Tibial nerve (tissue), 4 donors: ENCODE data around the gene TSPYL4. TPM values are rescaled to one million over a fixed set of nuclear protein-coding genes. Genes with fewer than 3 reads are reported as not detected.

Experiments
- DNase-seq, 2 donors: peaks; one replicate each; pipeline ENCODE4 v3.0.0-alpha.2; 2019; ENCODE audit warnings: low spot score in 2 of 2
- H3K27ac ChIP-seq, 4 donors: fragments of 200-600 bp; sonication (generic) in 3 of 4; one replicate each; pipeline ENCODE4 v1.5.1; 2017 to 2019; ENCODE audit warnings: mild to moderate bottlenecking in 1 of 4
- H3K27me3 ChIP-seq, 2 donors: fragments of 200-600 bp; sonication (generic) in 1 of 2; one replicate each; pipeline versions ENCODE4 v1.5.1 to v1.6.0; 2017 to 2019
- H3K36me3 ChIP-seq, 3 donors: fragments of 200-600 bp; sonication (generic); one replicate each; pipeline ENCODE4 v1.5.1; 2018 to 2019
- H3K4me1 ChIP-seq, 4 donors: fragments of 200-600 bp; sonication (generic) in 3 of 4; one replicate each; pipeline ENCODE4 v1.5.1; 2017 to 2019
- H3K4me3 ChIP-seq, 4 donors: fragments of 200-600 bp; sonication (generic) in 3 of 4; one replicate each; pipeline ENCODE4 v1.5.1; 2017 to 2019; ENCODE audit warnings: mild to moderate bottlenecking in 1 of 4, moderate library complexity in 1 of 4
- H3K9me3 ChIP-seq, 4 donors: fragments of 200-600 bp; sonication (generic) in 3 of 4; one replicate each; pipeline ENCODE4 v1.5.1; 2017 to 2019
- CTCF ChIP-seq, 5 experiments: fragments of 200-600 bp in 3 of 5; fragments of 450-650 bp in 2 of 5; sonication (generic) in 3 of 5; IDR thresholded peaks; one replicate each; pipeline ENCODE4 v1.5.1; 2016 to 2019; ENCODE audit warnings: antibody characterized with exemption in 5 of 5, mild to moderate bottlenecking in 3 of 5, moderate library complexity in 2 of 5
- EP300 ChIP-seq, 2 donors: sonication (generic); formaldehyde crosslinking; IDR thresholded peaks; one replicate each; pipeline ENCODE4 v1.6.1; 2017; ENCODE audit warnings: antibody characterized with exemption in 2 of 2, mild to moderate bottlenecking in 1 of 2
- POLR2A ChIP-seq, 2 donors: fragments of 450-650 bp; IDR thresholded peaks; one replicate each; pipeline ENCODE4 v1.6.1; 2017; ENCODE audit warnings: antibody characterized with exemption in 2 of 2, mild to moderate bottlenecking in 2 of 2, moderate library complexity in 2 of 2
- WGBS, 2 donors: methylation state at CpG; one replicate each; pipeline ENCODE4 v1.1.5; 2018; 5-methylcytosine and 5-hydroxymethylcytosine counted together
- total RNA-seq, 4 donors: library from RNA; depleted of rRNA; stranded (reverse); fragments of >200 nt; gene quantifications; one replicate each; pipeline ENCODE4 v1.1.0, GENCODE V29; 2016

The TSPYL4 gene
- total RNA-seq, 4 donors from 2014 or later: 14.4 to 26.7 (median 20.9) TPM

GRCh38 chr6:116265041-116265829 lies 11.4 kb upstream of the TSPYL4 start:
- Histone ChIP-seq H3K36me3 (peaks cover 0 to 23% (median 0%) of the 10 kb centered on the region in 3 donors), H3K4me1 (peaks cover 0 to 12% (median 0%) of the 10 kb centered on the region in 4 donors), H3K27me3 (no peaks in the 10 kb centered on the region), H3K27ac (no peak overlapping the region), H3K9me3 (no peaks in the 10 kb centered on the region), H3K4me3 (no peak overlapping the region)
- TF ChIP-seq CTCF (IDR thresholded peaks at IDR 0.05) (no peak), EP300 (IDR thresholded peaks at IDR 0.05) (no peak), POLR2A (IDR thresholded peaks at IDR 0.05) (no peak)
- DNase-seq: no peak
- 73 to 79% methylated on average over 4 of the region's 4 CpGs for WGBS, 2 donors

- no peaks in the 10 kb centered on the region for H3K27me3 ChIP-seq
- no peak for TF ChIP-seq EP300 (IDR thresholded peaks at IDR 0.05)
- no peak for TF ChIP-seq POLR2A (IDR thresholded peaks at IDR 0.05)
- TF ChIP-seq CTCF (IDR thresholded peaks at IDR 0.05): no peak
- peaks cover 0 to 8% (median 0%) of the 10 kb centered on the region in 4 donors for H3K4me1 ChIP-seq
- DNase-seq: no peak
- peaks cover 0 to 41% (median 0%) of the 10 kb centered on the region in 3 donors for H3K36me3 ChIP-seq
- no peaks in the 10 kb centered on the region for H3K9me3 ChIP-seq
- no peak overlapping the region for H3K27ac ChIP-seq
- WGBS, 2 donors: 86 to 90% methylated on average over 1 of the region's 1 CpG
- H3K4me3 ChIP-seq: no peak overlapping the region
These were observed 9.5 kb upstream of the TSPYL4 start for GRCh38 chr6:116263353-116263752.

- no peak overlapping the region for H3K27ac ChIP-seq
- H3K4me1 ChIP-seq: peaks cover 3 to 17% (median 12%) of the 10 kb centered on the region in 4 donors
- 94 to 96% methylated on average over 6 to 18 of the region's 18 CpGs for WGBS, 2 donors
- no peaks in the 10 kb centered on the region for H3K9me3 ChIP-seq
- no peaks in the 10 kb centered on the region for H3K27me3 ChIP-seq
- no peak for DNase-seq
- peaks cover 0 to 27% (median 0%) of the 10 kb centered on the region in 3 donors for H3K36me3 ChIP-seq
- H3K4me3 ChIP-seq: no peak overlapping the region
- TF ChIP-seq POLR2A (IDR thresholded peaks at IDR 0.05): no peak
- no peak for TF ChIP-seq CTCF (IDR thresholded peaks at IDR 0.05)
- TF ChIP-seq EP300 (IDR thresholded peaks at IDR 0.05): no peak
These were observed 4.6 kb upstream of the TSPYL4 start for GRCh38 chr6:116258520-116258919.

GRCh38 chr6:116256694-116257093 lies 2.8 kb upstream of the TSPYL4 start:
- Histone ChIP-seq H3K27ac (no peak overlapping the region), H3K9me3 (no peaks in the 10 kb centered on the region), H3K36me3 (peaks cover 0 to 25% (median 0%) of the 10 kb centered on the region in 3 donors), H3K4me1 (peaks cover 3 to 33% (median 24%) of the 10 kb centered on the region in 4 donors), H3K4me3 (no peak overlapping the region), H3K27me3 (no peaks in the 10 kb centered on the region)
- 84 to 90% methylated on average over 1 of the region's 1 CpG for WGBS, 2 donors
- DNase-seq: no peak
- TF ChIP-seq EP300 (IDR thresholded peaks at IDR 0.05) (no peak), CTCF (IDR thresholded peaks at IDR 0.05) (no peak), POLR2A (IDR thresholded peaks at IDR 0.05) (no peak)

- Histone ChIP-seq H3K4me1 (peaks cover 3 to 47% (median 38%) of the 10 kb centered on the region in 4 donors), H3K27me3 (no peaks in the 10 kb centered on the region), H3K9me3 (no peaks in the 10 kb centered on the region), H3K4me3 (peak overlapping the region in 1 of 4 donors; percentile 89), H3K36me3 (peaks cover 0 to 19% (median 0%) of the 10 kb centered on the region in 3 donors), H3K27ac (peak overlapping the region in 2 of 4 donors; percentile 95 to 96)
- no peak for DNase-seq
- TF ChIP-seq EP300 (IDR thresholded peaks at IDR 0.05) (no peak), CTCF (IDR thresholded peaks at IDR 0.05) (no peak), POLR2A (IDR thresholded peaks at IDR 0.05) (no peak)
- WGBS, 2 donors: 30 to 32% methylated on average over 5 of the region's 5 CpGs
These were observed 1.4 kb upstream of the TSPYL4 start for GRCh38 chr6:116255246-116255800.
